ENCODE results near the gene RABEP1.

The RABEP1 gene

DNA sequence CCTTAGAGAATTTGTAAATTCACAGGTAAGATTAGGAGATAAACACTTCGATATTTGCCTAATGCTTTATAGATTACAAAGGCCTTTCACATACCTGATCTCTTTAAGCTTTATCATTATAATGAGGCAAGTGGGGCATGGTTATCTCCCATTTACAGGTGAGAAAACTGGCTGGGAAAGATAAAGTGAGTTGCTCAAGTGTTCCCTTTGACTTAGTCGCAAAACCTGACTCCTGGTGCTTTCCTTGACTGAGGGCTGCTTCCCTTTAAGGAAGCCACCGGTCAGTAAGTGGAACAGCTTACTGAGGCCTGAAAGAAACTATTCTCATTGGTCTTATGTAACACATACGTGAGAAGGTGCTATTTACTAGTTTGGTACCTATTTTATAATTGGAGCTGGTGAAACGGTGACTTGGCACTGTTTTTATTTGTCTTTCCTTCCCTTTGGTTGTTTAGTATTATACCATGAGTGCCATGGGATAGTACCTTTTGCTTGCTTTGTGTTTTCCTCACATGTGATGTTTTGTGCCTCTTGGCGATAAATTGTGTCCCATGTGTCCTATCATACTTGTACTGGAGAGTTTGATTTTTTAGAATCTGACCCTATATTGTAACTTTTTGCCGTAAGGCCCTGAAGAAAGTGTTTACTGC, 80.2 kb downstream of the RABEP1 start:
- DNase-seq = no peak

- DNase-seq = no peak
Observed at GRCh38 chr17:5364156-5364555, 82.1 kb downstream of the RABEP1 start.

- DNase-seq = no peak
Observed at GRCh38 chr17:5364696-5365095, 82.6 kb downstream of the RABEP1 start.

DNA sequence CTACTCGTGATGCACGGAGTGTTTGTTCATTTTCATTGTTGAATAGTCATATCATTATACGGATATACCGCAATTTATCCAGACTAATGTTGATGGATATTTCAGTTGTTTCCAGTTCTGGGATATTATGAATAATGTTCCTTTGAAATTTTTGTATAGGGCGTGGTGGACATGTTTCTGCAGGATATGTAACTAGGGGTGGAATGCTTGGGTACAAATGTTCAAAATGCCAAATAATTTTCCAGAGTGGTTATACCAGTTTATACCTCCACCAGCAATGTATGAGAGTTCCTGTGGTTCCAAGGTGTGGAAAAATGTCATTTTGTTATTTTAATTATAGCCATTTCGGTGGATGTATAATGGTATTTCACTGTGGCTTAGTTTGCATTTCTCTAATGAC, 83.7 kb downstream of the RABEP1 start:
- no peak for DNase-seq

GRCh38 chr17:5370411-5370810, 88.3 kb downstream of the RABEP1 start:
- no peak for DNase-seq

DNA sequence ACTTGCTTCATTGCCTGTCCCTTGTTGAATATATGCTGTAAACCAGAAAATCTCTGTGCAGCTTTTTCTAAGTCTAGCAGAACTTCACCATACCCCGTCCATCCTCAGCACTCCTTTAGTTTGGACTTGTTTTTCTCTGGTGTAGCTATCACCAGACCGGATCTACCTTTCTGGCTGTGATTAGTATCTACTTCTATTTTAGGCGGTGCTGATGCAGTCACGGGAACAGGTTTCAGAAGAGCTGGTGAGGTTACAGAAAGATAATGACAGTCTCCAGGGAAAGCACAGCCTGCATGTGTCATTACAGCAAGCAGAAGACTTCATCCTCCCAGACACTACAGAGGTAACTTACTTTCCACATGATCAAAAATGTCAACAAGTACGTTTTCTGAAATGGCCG, 91.0 kb downstream of the RABEP1 start:
- no peak for DNase-seq

DNA sequence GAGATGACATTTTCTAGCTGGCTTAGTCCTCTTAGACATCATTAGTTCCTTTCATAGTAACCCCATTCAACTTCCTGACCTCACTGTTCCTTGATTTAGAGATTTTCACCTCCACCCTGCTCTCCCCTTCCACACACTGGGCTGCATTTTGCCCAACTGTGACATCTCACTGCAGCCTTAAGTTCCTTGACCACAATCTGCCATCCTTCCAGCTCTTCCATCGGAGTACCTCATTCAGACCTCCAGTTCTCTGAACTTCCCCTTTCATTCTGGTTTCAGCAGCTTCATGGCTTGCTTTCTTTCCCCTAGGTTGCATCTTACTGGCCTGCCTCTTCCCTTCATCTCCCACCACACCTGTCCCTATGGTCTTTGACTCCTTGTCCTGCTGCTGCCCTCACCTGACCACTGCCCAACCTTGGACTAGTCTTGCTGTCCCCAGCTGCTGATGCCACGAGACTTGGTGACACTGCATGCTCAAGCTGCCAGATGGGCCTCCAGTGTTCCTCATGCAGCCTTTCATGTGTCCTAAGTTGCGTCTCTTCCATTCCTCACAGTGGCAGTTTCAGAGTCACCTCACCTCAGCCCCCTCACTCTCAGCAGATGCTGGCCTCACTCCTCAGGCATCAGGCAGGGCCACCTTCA, 96.6 kb downstream of the RABEP1 start:
- DNase-seq = no peak

GRCh38 chr17:5379351-5380107, 97.4 kb downstream of the RABEP1 start:
- DNase-seq = no peak

- no peak for DNase-seq
Observed at GRCh38 chr17:5380491-5381135, 98.5 kb downstream of the RABEP1 start.

- no peak for DNase-seq
Observed at GRCh38 chr17:5381542-5381941, 99.5 kb downstream of the RABEP1 start.

DNA sequence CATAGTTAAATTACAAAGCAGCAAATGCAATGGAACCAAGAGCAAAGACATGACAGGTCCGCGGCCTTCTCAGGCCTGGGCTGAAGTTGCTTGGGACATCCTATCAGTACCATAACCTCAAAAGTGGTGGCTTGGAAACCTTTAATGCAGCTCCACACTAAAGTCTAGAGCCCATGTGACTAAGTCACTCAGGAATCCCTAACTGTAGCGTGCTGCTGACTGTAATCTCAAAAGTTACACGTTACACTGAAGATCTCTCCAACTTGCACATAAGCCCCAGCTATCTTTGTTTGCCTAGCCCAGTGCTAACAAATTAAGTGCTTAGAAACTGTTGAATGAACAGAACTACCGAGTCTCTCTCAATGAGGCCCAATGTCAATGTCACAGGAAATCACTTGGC, 109.6 kb downstream of the RABEP1 start:
- no peak for DNase-seq

GRCh38 chr17:5396612-5397011, 114.5 kb downstream of the RABEP1 start:
- no peak for DNase-seq

- DNase-seq = no peak
Observed at GRCh38 chr17:5399767-5400166, 117.7 kb downstream of the RABEP1 start.

DNA sequence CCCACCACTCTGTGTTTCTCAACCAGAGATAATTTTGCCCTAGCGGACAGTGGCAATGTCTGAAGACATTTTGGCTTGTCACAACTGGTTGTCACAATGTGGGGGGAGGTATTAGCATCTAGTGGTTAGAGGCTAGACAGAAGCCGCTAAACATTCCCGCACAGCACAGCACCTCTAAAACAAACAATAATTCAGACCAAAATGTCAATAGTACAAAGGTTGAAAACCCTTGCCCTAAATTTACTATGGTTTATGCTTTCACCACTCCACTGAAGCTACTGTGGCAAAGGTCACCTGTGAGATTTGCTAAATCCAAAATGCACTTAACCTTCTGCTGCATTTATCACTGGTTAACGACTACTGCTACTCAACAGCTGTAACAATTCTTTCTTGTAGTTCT, 123.3 kb downstream of the RABEP1 start:
- no peak for DNase-seq

DNA sequence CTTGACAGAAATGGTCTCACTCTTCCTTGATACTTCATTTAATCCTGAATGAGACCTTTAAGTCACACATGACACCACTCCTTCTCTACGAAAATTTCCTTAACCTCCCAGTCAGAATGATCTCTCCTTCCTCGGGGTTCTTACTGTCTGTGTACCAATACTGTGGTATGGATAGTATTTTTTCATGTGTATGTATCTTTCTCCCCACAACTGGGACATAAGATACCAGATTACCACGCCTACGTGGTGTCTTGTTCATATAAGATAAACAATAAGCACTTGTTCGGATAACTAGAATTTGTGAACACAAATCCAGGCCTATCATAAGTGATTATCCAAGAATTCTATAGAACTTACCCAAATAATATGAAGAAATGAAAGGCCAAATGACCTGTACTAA, 126.1 kb downstream of the RABEP1 start:
- no peak for DNase-seq

GRCh38 chr17:5410594-5411272, 128.6 kb downstream of the RABEP1 start:
- no peak for DNase-seq

GRCh38 chr17:5413682-5414081, 131.6 kb downstream of the RABEP1 start:
- DNase-seq = no peak

GRCh38 chr17:5416901-5417300, 134.8 kb downstream of the RABEP1 start:
- no peak for DNase-seq

- DNase-seq = no peak
Observed at GRCh38 chr17:5418858-5419355, 136.8 kb downstream of the RABEP1 start.

- peak; percentile 85 for DNase-seq
Observed at GRCh38 chr17:5419356-5419958, 137.4 kb downstream of the RABEP1 start, which contains the start of gene NUP88. Gene NUP88, minus strand, starts transcription at chr17:5419662. Its CDS starts 12 bp downstream, at chr17:5419650.

GRCh38 chr17:5419959-5420653, 138.0 kb downstream of the RABEP1 start, which contains the start of gene RPAIN:
Gene RPAIN, plus strand, starts transcription at chr17:5420182. Its CDS starts 29 bp downstream, at chr17:5420211.
- peak; percentile 57 for DNase-seq

- DNase-seq = no peak
Observed at GRCh38 chr17:5422505-5422904, 140.4 kb downstream of the RABEP1 start.

Data from NCI-H1436 treated with DMSO at 0.1 percent for 48 hours (cell line).